SK-N-MC (cell line): Measurements from ENCODE around the gene TMPRSS6.

Experiments used
- EZH2 ChIP-seq: fragments of 200-600 bp; sonication (generic); IDR thresholded peaks from one replicate; pipeline ENCODE4 v1.6.1; 2017; ENCODE audit warnings: antibody characterized with exemption
- POLR2AphosphoS5 ChIP-seq: IDR thresholded peaks from 2 replicates; pipeline ENCODE4 v1.6.1; 2012; ENCODE audit warnings: mild to moderate bottlenecking, low read depth, low read length, borderline replicate concordance

GRCh38 chr22:37046589-37046988 lies 62.9 kb downstream of the TMPRSS6 start:
- TF ChIP-seq POLR2AphosphoS5 (no peak), EZH2 (no peak)
